DMS114 treated with DMSO at 0.1 percent for 48 hours (cell line): ENCODE measurements around the gene CHAT.

Experiments
- DNase-seq: peaks from one replicate; lab custom pipeline; 2025; ENCODE audit not compliant: unreplicated experiment; lab: John Stamatoyannopoulos, UW

The CHAT gene

GRCh38 chr10:49613882-49614241 lies at the start of gene CHAT:
TSS of gene CHAT (plus strand) at chr10:49614037. CDS start at chr10:49614190, 153 bp downstream.
- no peak for DNase-seq

GRCh38 chr10:49564461-49565009 lies 49.3 kb upstream of the CHAT start:
- no peak for DNase-seq

- DNase-seq, result no peak
Observed at GRCh38 chr10:49567810-49568209, 46.0 kb upstream of the CHAT start.

GRCh38 chr10:49568235-49568634 lies 45.6 kb upstream of the CHAT start:
- no peak for DNase-seq

- DNase-seq, result no peak
Observed at GRCh38 chr10:49569031-49569631, 44.7 kb upstream of the CHAT start.

GRCh38 chr10:49571388-49571787 lies 42.4 kb upstream of the CHAT start:
- no peak for DNase-seq

- DNase-seq, result no peak
Observed at GRCh38 chr10:49572594-49573114, 41.2 kb upstream of the CHAT start.

GRCh38 chr10:49575489-49576072 lies 38.3 kb upstream of the CHAT start:
- DNase-seq, result no peak

- no peak for DNase-seq
Observed at GRCh38 chr10:49577182-49577925, 36.5 kb upstream of the CHAT start.

GRCh38 chr10:49578392-49578791 lies 35.4 kb upstream of the CHAT start:
- DNase-seq, result no peak

GRCh38 chr10:49579621-49580020 lies 34.2 kb upstream of the CHAT start:
- no peak for DNase-seq

GRCh38 chr10:49585387-49585786 lies 28.4 kb upstream of the CHAT start:
- no peak for DNase-seq

- DNase-seq, result no peak
Observed at GRCh38 chr10:49587981-49588380, 25.9 kb upstream of the CHAT start.

GRCh38 chr10:49592726-49593563 lies 20.9 kb upstream of the CHAT start:
- DNase-seq, result peak; percentile 50

- DNase-seq, result no peak
Observed at GRCh38 chr10:49593564-49593875, 20.3 kb upstream of the CHAT start.

- DNase-seq, result no peak
Observed at GRCh38 chr10:49593998-49594397, 19.8 kb upstream of the CHAT start.

GRCh38 chr10:49594594-49594993 lies 19.2 kb upstream of the CHAT start:
- DNase-seq, result peak; percentile 57

GRCh38 chr10:49595003-49595712 lies 18.7 kb upstream of the CHAT start:
- no peak for DNase-seq

- DNase-seq, result no peak
Observed at GRCh38 chr10:49595713-49596492, 17.9 kb upstream of the CHAT start.

- DNase-seq, result no peak
Observed at GRCh38 chr10:49596493-49596809, 17.4 kb upstream of the CHAT start.
